ENCODE data around the gene ZDHHC8. TPM values are rescaled to one million over a fixed set of nuclear protein-coding genes. Genes with fewer than 3 reads are reported as not detected.

ZDHHC8 gene
- total and polyA plus RNA-seq, 7 donors = 9.7 to 23.7 (median 15.8) TPM

- intact Hi-C loops (cut with DNase I) = no loop called here
- peaks cover 0 to 11% of the 10 kb centered on the region in 2 donors for H3K36me3 ChIP-seq (ENCODE audit: insufficient read depth in 1 of 2, low read depth in 1 of 2)
- no peaks in the 10 kb centered on the region for H3K27me3 ChIP-seq (ENCODE audit: insufficient read depth in 3 of 3, low read length in 2 of 3)
- H3K4me3 ChIP-seq = peak overlapping the region; percentile 96
- peak overlapping the region; percentile 80 for H3K27ac ChIP-seq
- H3K4me1 ChIP-seq = peaks cover 43% of the 10 kb centered on the region
- peak in 2 of 4 donors; percentile 17 to 21 for ATAC-seq
- no peaks in the 10 kb centered on the region for H3K9me3 ChIP-seq
- no peak for TF ChIP-seq CTCF (IDR thresholded peaks at IDR 0.05)
- WGBS, 3 donors = 0 to 1% (median 0%) methylated on average over 20 to 72 of the region's 72 CpGs
- peak; percentile 64 to 81 for DNase-seq
These were observed 468 bp downstream of the ZDHHC8 start for GRCh38 chr22:20131859-20132685.

- no peaks in the 10 kb centered on the region for H3K9me3 ChIP-seq
- peak overlapping the region; percentile 80 for H3K27ac ChIP-seq
- WGBS, 3 donors = 37 to 45% (median 38%) methylated on average over 16 of the region's 16 CpGs
- intact Hi-C loops (cut with DNase I) = no loop called here
- ATAC-seq (no peak), DNase-seq (no peak)
- H3K4me1 ChIP-seq = peaks cover 50% of the 10 kb centered on the region
- no peaks in the 10 kb centered on the region for H3K27me3 ChIP-seq (ENCODE audit: insufficient read depth in 3 of 3, low read length in 2 of 3)
- TF ChIP-seq CTCF (IDR thresholded peaks at IDR 0.05) = no peak
- H3K4me3 ChIP-seq = peak overlapping the region; percentile 96
- peaks cover 0 to 4% of the 10 kb centered on the region in 2 donors for H3K36me3 ChIP-seq (ENCODE audit: insufficient read depth in 1 of 2, low read depth in 1 of 2)
These were observed 1.2 kb downstream of the ZDHHC8 start for GRCh38 chr22:20132686-20133246.

DNA sequence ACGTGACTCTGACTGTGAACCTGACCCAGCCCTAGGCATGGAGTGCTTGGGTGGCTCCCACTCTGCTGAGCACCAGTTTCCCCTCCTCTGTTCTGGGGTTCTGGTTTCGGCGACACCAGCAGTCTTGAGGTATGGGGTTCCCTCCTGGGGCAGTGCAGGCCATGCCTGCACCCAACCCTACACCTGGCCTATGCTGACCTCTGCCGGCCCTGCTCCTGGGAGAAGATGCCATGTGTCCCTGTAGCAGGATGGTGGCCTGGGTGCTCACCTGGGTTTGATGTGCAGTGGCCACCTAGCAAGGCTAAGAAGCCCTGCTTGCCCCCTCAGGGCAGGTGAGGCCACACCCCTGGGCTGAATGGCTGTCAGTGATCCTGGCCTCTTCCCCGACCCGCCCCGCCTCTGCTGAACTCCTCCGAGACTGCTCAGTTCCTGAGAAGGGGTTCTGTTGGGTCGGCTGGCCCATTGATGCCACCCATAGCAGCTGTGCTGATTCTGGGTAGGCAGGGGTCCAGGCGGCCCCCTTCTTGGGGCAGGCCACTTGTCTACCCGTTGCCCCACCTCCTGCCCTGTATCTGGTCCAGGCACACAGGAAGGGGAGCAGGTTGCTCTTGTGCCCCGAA, 2.4 kb downstream of the ZDHHC8 start:
- no peak for TF ChIP-seq CTCF (IDR thresholded peaks at IDR 0.05)
- 63 to 72% (median 65%) methylated on average over 12 of the region's 12 CpGs for WGBS, 3 donors
- peak overlapping the region; percentile 96 for H3K4me3 ChIP-seq
- no peaks in the 10 kb centered on the region for H3K27me3 ChIP-seq (ENCODE audit: insufficient read depth in 3 of 3, low read length in 2 of 3)
- H3K4me1 ChIP-seq = peaks cover 56% of the 10 kb centered on the region
- H3K27ac ChIP-seq = no peak overlapping the region
- DNase-seq (no peak), ATAC-seq (no peak)
- H3K9me3 ChIP-seq = no peaks in the 10 kb centered on the region
- intact Hi-C loops (cut with DNase I) = no loop called here
- no peaks in the 10 kb centered on the region for H3K36me3 ChIP-seq (ENCODE audit: insufficient read depth in 1 of 2, low read depth in 1 of 2)

DNA sequence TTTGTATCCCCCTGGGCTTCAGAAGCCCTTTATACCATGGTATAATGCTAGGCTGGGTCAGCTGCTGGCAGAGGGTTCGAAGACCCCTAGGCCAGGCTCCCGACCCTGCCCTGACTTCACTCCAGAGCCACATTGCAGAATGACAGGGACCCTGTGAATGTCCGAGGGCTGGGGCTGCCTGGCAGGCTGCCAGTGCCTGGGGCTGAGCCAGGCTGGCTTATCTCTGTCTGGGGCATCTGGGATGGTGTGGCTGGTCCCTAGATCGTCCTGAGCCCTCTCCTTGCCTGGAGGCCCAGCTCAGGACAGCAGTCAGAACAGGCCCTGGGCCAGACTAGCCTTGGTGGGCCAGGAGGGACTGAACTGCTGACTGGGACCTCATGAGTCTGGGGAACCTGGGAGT, 3.7 kb downstream of the ZDHHC8 start:
- Histone ChIP-seq H3K4me3 (no peak overlapping the region), H3K36me3 (ENCODE audit: insufficient read depth in 1 of 2, low read depth in 1 of 2) (peaks cover 0 to 3% of the 10 kb centered on the region in 2 donors), H3K27me3 (ENCODE audit: insufficient read depth in 3 of 3, low read length in 2 of 3) (no peaks in the 10 kb centered on the region), H3K27ac (no peak overlapping the region), H3K9me3 (no peaks in the 10 kb centered on the region), H3K4me1 (peaks cover 56% of the 10 kb centered on the region)
- no peak for ATAC-seq
- intact Hi-C loops (cut with DNase I) = no loop called here
- no peak for DNase-seq
- 38 to 59% (median 48%) methylated on average over 4 of the region's 4 CpGs for WGBS, 3 donors
- no peak for TF ChIP-seq CTCF (IDR thresholded peaks at IDR 0.05)

All from psoas muscle (tissue), 8 donors.